GM12878 (cell line): ENCODE results near the gene SPRYD3. TPM values are rescaled to one million over a fixed set of nuclear protein-coding genes. Genes with fewer than 3 reads are reported as not detected.
"Not testable (repeated sequence)": the region's sequence is repeated elsewhere in the genome, so short reads cannot be mapped to it uniquely, and the experiment has no call there.

Experiments used
- ATAC-seq: fragments of 200-7000 bp; cut with Tn5 transposase; 3 replicates; pipeline ENCODE4 v1.9.1; 2020; ENCODE audit warnings: mild to moderate bottlenecking, moderate library complexity
- BruUV-seq: library from RNA; stranded (reverse); fragments of 400-500 nt; replicated peaks from 2 replicates; lab custom pipeline; 2021; lab: Mats Ljungman, UMichigan
- CTCF ChIA-PET: fragments of 300-600 bp; sonication (Branson Sonifier 250); formaldehyde crosslinking; extraction: SDS; loops from one replicate; lab custom pipeline; 2021; ENCODE audit warnings: inconsistent platforms; lab: Yijun Ruan, JAX
- POLR2A ChIA-PET: fragments of 350-600 bp; formaldehyde crosslinking; extraction: SDS; loops from one replicate; lab custom pipeline; 2021; ENCODE audit warnings: inconsistent platforms; lab: Charles Lee
- RAD21 ChIA-PET: fragments of 300-600 bp; sonication (Branson Sonifier 250); formaldehyde crosslinking; loops from one replicate; lab custom pipeline; 2023; ENCODE audit warnings: antibody characterized with exemption; ENCODE audit not compliant: unreplicated experiment; lab: Charles Lee
- SMC1A ChIA-PET: fragments of 300-600 bp; sonication (Branson Sonifier 250); formaldehyde crosslinking; loops from one replicate; lab custom pipeline; 2023; ENCODE audit not compliant: unreplicated experiment, uncharacterized antibody; lab: Charles Lee
- DNase-seq: peaks from one replicate; pipeline ENCODE4 v3.0.0-alpha.2; 2011; ENCODE audit warnings: low read depth, low spot score
- FAIRE-seq: peaks from 3 replicates; lab custom pipeline; 2011; peaks lifted over from hg19 to GRCh38; lab: Jason Lieb, UNC
- H2AFZ ChIP-seq: 2 replicates; pipeline ENCODE4 v1.6.0; 2011; ENCODE audit warnings: low read depth, low read length, control low read depth; ENCODE audit not compliant: control insufficient read depth
- H3K27ac ChIP-seq: 2 replicates; pipeline ENCODE4 v1.5.1; 2011; ENCODE audit warnings: control low read depth; ENCODE audit not compliant: control insufficient read depth, insufficient read depth
- H3K27me3 ChIP-seq, 2 experiments: replicated peaks in 1 of 2; 2 replicates each; pipeline versions ENCODE4 v1.6.0 to v1.6.1; 2011; ENCODE audit warnings: low read length in 1 of 2; ENCODE audit not compliant: control insufficient read depth in 2 of 2, insufficient read depth in 2 of 2
- H3K36me3 ChIP-seq, 2 experiments: 2 replicates each; pipeline ENCODE4 v1.5.1; 2011; ENCODE audit warnings: low read length in 1 of 2; ENCODE audit not compliant: control insufficient read depth in 2 of 2, insufficient read depth in 2 of 2
- H3K4me1 ChIP-seq: 2 replicates; pipeline ENCODE4 v1.6.1; 2011; ENCODE audit warnings: mild to moderate bottlenecking, low read length, moderate library complexity, mixed read lengths; ENCODE audit not compliant: control insufficient read depth, insufficient read depth
- H3K4me2 ChIP-seq: 2 replicates; pipeline ENCODE4 v1.6.0; 2011; ENCODE audit warnings: control low read depth; ENCODE audit not compliant: control insufficient read depth, insufficient read depth
- H3K4me3 ChIP-seq: fragments of 200-600 bp; sonication (generic); 2 replicates; pipeline ENCODE4 v1.5.1; 2016
- H3K79me2 ChIP-seq: 2 replicates; pipeline ENCODE4 v1.6.0; 2011; ENCODE audit warnings: low read length; ENCODE audit not compliant: control insufficient read depth, insufficient read depth
- H3K9ac ChIP-seq: 2 replicates; pipeline ENCODE4 v1.8.0; 2011; ENCODE audit warnings: low read length, control low read depth, mixed read lengths; ENCODE audit not compliant: control insufficient read depth, insufficient read depth
- H3K9me3 ChIP-seq: replicated peaks from 3 replicates; pipeline ENCODE4 v1.5.1; 2011; ENCODE audit warnings: mild to moderate bottlenecking, low read length; ENCODE audit not compliant: control insufficient read depth, insufficient read depth
- H4K20me1 ChIP-seq: 2 replicates; pipeline ENCODE4 v1.6.0; 2011; ENCODE audit not compliant: control insufficient read depth, insufficient read depth
- BHLHE40 ChIP-seq, 2 experiments: fragments of 450-650 bp in 1 of 2; IDR thresholded peaks; 2 replicates each; pipeline ENCODE4 v1.6.1; 2011 to 2017; ENCODE audit warnings: low read depth in 2 of 2, borderline replicate concordance in 1 of 2, improper control_type of control experiment in 1 of 2, low read length in 1 of 2, mild to moderate bottlenecking in 1 of 2
- BMI1 ChIP-seq: fragments of 450-650 bp; IDR thresholded peaks from 2 replicates; pipeline ENCODE4 v1.6.1; 2016; ENCODE audit warnings: mild to moderate bottlenecking, moderate library complexity, borderline replicate concordance
- EGR1 ChIP-seq, 2 experiments: IDR thresholded peaks; 1 replicate in 1 of 2; 2 replicates in 1 of 2; pipeline ENCODE4 v1.6.1; 2011 to 2012; ENCODE audit warnings: low read depth in 2 of 2, low read length in 2 of 2, borderline replicate concordance in 1 of 2, mild to moderate bottlenecking in 1 of 2, moderate library complexity in 1 of 2
- GABPA ChIP-seq: IDR thresholded peaks from 2 replicates; pipeline ENCODE4 v1.6.1; 2014; ENCODE audit warnings: antibody characterized with exemption, low read depth, mild to moderate bottlenecking, inconsistent platforms
- POLR2A ChIP-seq: IDR thresholded peaks from 2 replicates; pipeline ENCODE4 v1.6.1; 2011; ENCODE audit warnings: low read depth, mild to moderate bottlenecking, low read length
- RAD51 ChIP-seq: fragments of 450-650 bp; IDR thresholded peaks from 2 replicates; pipeline ENCODE4 v1.6.1; 2016; ENCODE audit warnings: moderate library complexity, mild to moderate bottlenecking, inconsistent platforms
- SPI1 ChIP-seq: IDR thresholded peaks from 2 replicates; pipeline ENCODE4 v1.6.1; 2011; ENCODE audit warnings: low read depth, mild to moderate bottlenecking, low read length, moderate library complexity, borderline replicate concordance; ENCODE audit not compliant: insufficient read depth
- SREBF1 ChIP-seq: IDR thresholded peaks from 2 replicates; pipeline ENCODE4 v1.6.1; 2012; ENCODE audit warnings: mild to moderate bottlenecking, low read length
- USF2 ChIP-seq: IDR thresholded peaks from 2 replicates; pipeline ENCODE4 v1.6.1; 2011; ENCODE audit warnings: low read depth, low read length, improper control_type of control experiment, borderline replicate concordance
- ZNF217 ChIP-seq: fragments of 450-650 bp; IDR thresholded peaks from 2 replicates; pipeline ENCODE4 v1.6.1; 2017; ENCODE audit warnings: antibody characterized with exemption, mild to moderate bottlenecking
- WGBS: methylation state at CpG from one replicate; pipeline ENCODE4 v1.1.6; 2016; ENCODE audit warnings: low lambda C conversion rate; ENCODE audit not compliant: insufficient replicate concordance, insufficient coverage; ENCODE audit errors: missing lambda C conversion rate; 5-methylcytosine and 5-hydroxymethylcytosine counted together
- in situ Hi-C: fragments of 300-500 bp; cut with MboI; formaldehyde crosslinking; loops from 9 replicates; pipeline ENCODE4 v1.14.3; 2018; ENCODE audit warnings: mixed read lengths
- intact Hi-C: fragments of 100-400 bp; cut with micrococcal nuclease; formaldehyde crosslinking; loops from one replicate; pipeline ENCODE4 v1.14.2; 2022; ENCODE audit not compliant: unreplicated experiment
- polyA plus RNA-seq, 11 experiments: library from polyadenylated mRNA; depleted of rRNA in 4 of 11; unstranded in 6 of 11; stranded (reverse) in 5 of 11; fragments of >200 nt; fragmentation: Nextera tagmentation in 4 of 11; fragmentation: Illumina TruSeq in 1 of 11; extraction: Ambion mirVana in 4 of 11; extraction: Trizol in 1 of 11; gene quantifications; 1 replicate in 1 of 11; 2 replicates in 10 of 11; pipeline versions ENCODE4 v1.2.1 to v1.2.3, GENCODE V29; 2011 to 2016; ENCODE audit warnings: inconsistent platforms in 2 of 11, missing spikeins in 2 of 11, low read depth in 1 of 11
- total RNA-seq, 4 experiments: library from RNA; depleted of rRNA in 3 of 4; stranded (reverse); fragments of >200 nt in 3 of 4; fragmentation: Illumina TruSeq in 1 of 4; extraction: Trizol in 1 of 4; gene quantifications; 2 replicates each; pipeline versions ENCODE4 v1.2.1 to v1.2.3, GENCODE V29; 2013 to 2021
- TF ChIP-seq, protein P1 (sequence below): fragments of 450-650 bp; IDR thresholded peaks from 2 replicates; pipeline ENCODE4 v1.6.1; 2017; ENCODE audit warnings: mild to moderate bottlenecking
- TF ChIP-seq, protein P2 (sequence below): IDR thresholded peaks from 2 replicates; pipeline ENCODE4 v1.6.1; 2011; ENCODE audit warnings: borderline replicate concordance, low read depth, mild to moderate bottlenecking, moderate library complexity, mixed read lengths, low read length; ENCODE audit not compliant: insufficient read depth; ENCODE audit errors: extremely low read length

SPRYD3 gene
- total and polyA plus RNA-seq, 10 of the 15 experiments (the other 5 are each of a cell fraction or from before 2014, with no cell fraction given) = 2.3 to 26.4 (median 20.2) TPM

DNA sequence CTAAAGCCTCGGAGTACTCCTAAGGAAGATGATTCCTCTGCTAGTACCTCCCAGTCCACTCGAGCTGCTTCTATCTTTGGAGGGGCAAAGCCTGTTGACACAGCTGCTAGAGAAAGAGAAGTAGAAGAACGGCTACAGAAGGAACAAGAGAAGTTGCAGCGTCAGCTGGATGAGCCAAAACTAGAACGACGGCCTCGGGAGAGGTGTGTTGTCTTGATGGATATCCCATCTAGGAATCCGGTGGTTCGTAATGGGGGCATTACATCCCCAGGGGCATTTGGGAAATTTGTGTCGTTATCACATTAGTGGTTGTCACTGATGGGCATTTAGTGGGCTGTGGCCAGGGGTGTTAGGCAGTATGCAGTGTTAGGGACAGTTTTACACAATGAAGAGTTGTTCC lies 45.4 kb downstream of the SPRYD3 start:
- H2AFZ ChIP-seq, H3K79me2 ChIP-seq, H4K20me1 ChIP-seq, H3K27ac ChIP-seq, H3K4me3 ChIP-seq, intact Hi-C loops, BruUV-seq, H3K4me1 ChIP-seq, H3K27me3 ChIP-seq, SMC1A ChIA-PET, ATAC-seq, in situ Hi-C loops, DNase-seq, H3K4me2 ChIP-seq, RAD21 ChIA-PET, H3K9me3 ChIP-seq, FAIRE-seq, H3K9ac ChIP-seq: not testable (repeated sequence)
- H3K36me3 ChIP-seq = peaks cover 23 to 54% of the 10 kb centered on the region in 2 experiments
- ChIA-PET CTCF (interaction anchor here (1.2 to 1.6 kb wide), 2 partner anchors 10 to 13 kb away, joined by 3 to 4 read pairs; no protein-coding TSS in a partner anchor), POLR2A (interaction anchor here (0.7 kb wide), 1 partner anchor 18 kb away, joined by 3 read pairs; no protein-coding TSS in a partner anchor)
- 98% methylated on average over 10 of the region's 10 CpGs for WGBS

GRCh38 chr12:53031616-53032015 lies 47.6 kb downstream of the SPRYD3 start:
- POLR2A ChIA-PET = no interaction called here
- CTCF ChIA-PET = interaction anchor here (1.0 to 1.6 kb wide), 5 partner anchors 17 to 68 kb away, joined by 3 to 7 read pairs (median 5); partner anchors contain the start of gene EIF4B
- no peak overlapping the region for H2AFZ ChIP-seq
- no peaks in the 10 kb centered on the region for H3K9me3 ChIP-seq
- no peak for ATAC-seq
- no peaks in the 10 kb centered on the region for H4K20me1 ChIP-seq
- H3K4me3 ChIP-seq = no peak overlapping the region
- intact Hi-C loops = no loop called here
- no peak overlapping the region for H3K27ac ChIP-seq
- no peaks in the 10 kb centered on the region for H3K4me1 ChIP-seq
- no peak overlapping the region for H3K9ac ChIP-seq
- FAIRE-seq = no peak
- DNase-seq = no peak
- in situ Hi-C loops = no loop called here
- H3K27me3 ChIP-seq = no peaks in the 10 kb centered on the region
- no peak overlapping the region for H3K4me2 ChIP-seq
- H3K36me3 ChIP-seq = peaks cover 20 to 48% of the 10 kb centered on the region in 2 experiments
- SMC1A ChIA-PET = no interaction called here
- no TSS peak for BruUV-seq
- RAD21 ChIA-PET = no interaction called here
- H3K79me2 ChIP-seq = no peaks in the 10 kb centered on the region
- 96% methylated on average over 3 of the region's 3 CpGs for WGBS
- TF ChIP-seq, protein P1, sequence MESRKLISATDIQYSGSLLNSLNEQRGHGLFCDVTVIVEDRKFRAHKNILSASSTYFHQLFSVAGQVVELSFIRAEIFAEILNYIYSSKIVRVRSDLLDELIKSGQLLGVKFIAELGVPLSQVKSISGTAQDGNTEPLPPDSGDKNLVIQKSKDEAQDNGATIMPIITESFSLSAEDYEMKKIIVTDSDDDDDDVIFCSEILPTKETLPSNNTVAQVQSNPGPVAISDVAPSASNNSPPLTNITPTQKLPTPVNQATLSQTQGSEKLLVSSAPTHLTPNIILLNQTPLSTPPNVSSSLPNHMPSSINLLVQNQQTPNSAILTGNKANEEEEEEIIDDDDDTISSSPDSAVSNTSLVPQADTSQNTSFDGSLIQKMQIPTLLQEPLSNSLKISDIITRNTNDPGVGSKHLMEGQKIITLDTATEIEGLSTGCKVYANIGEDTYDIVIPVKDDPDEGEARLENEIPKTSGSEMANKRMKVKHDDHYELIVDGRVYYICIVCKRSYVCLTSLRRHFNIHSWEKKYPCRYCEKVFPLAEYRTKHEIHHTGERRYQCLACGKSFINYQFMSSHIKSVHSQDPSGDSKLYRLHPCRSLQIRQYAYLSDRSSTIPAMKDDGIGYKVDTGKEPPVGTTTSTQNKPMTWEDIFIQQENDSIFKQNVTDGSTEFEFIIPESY = no peak
- TF ChIP-seq EGR1 (IDR thresholded peaks at IDR 0.05; ENCODE audit: borderline replicate concordance in 1 of 2, low read depth in 2 of 2, low read length in 2 of 2) (no peak), SPI1 (no peak), RAD51 (no peak), BHLHE40 (IDR thresholded peaks at IDR 0.05; ENCODE audit: borderline replicate concordance in 1 of 2, low read depth in 2 of 2, low read length in 1 of 2) (no peak), ZNF217 (no peak), GABPA (no peak), BMI1 (no peak), POLR2A (no peak), SREBF1 (no peak), USF2 (no peak)
- TF ChIP-seq, protein P2, sequence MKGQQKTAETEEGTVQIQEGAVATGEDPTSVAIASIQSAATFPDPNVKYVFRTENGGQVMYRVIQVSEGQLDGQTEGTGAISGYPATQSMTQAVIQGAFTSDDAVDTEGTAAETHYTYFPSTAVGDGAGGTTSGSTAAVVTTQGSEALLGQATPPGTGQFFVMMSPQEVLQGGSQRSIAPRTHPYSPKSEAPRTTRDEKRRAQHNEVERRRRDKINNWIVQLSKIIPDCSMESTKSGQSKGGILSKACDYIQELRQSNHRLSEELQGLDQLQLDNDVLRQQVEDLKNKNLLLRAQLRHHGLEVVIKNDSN = no peak
